HEK293T (cell line): ENCODE data around the gene TCIRG1.

Source experiments
- CTCF ChIA-PET: fragments of 350-600 bp; formaldehyde crosslinking; extraction: SDS; loops from one replicate; lab custom pipeline; 2021; ENCODE audit warnings: antibody characterized with exemption, inconsistent platforms; lab: Yijun Ruan, JAX
- POLR2A ChIA-PET: fragments of 350-600 bp; formaldehyde crosslinking; extraction: SDS; loops from one replicate; lab custom pipeline; 2020; ENCODE audit warnings: antibody characterized with exemption, inconsistent platforms; lab: Yijun Ruan, JAX
- DNase-seq: peaks from one replicate; pipeline ENCODE4 v3.0.0; 2012; ENCODE audit warnings: mixed read lengths; ENCODE audit errors: extremely low spot score
- ARNT ChIP-seq: fragments of 450-650 bp; IDR thresholded peaks from 2 replicates; pipeline ENCODE4 v1.6.1; 2017; ENCODE audit warnings: mild to moderate bottlenecking
- BHLHE40 ChIP-seq: fragments of 450-650 bp; IDR thresholded peaks from 2 replicates; pipeline ENCODE4 v1.6.1; 2016; ENCODE audit warnings: mild to moderate bottlenecking, moderate library complexity, borderline replicate concordance
- CTBP1 ChIP-seq: fragments of 450-650 bp; IDR thresholded peaks from 2 replicates; pipeline ENCODE4 v1.6.1; 2016; ENCODE audit warnings: borderline replicate concordance
- ELF4 ChIP-seq: fragments of 450-650 bp; IDR thresholded peaks from 2 replicates; pipeline ENCODE4 v1.6.1; 2017; ENCODE audit warnings: antibody characterized with exemption
- FOXA1 ChIP-seq: fragments of 450-650 bp; IDR thresholded peaks from 2 replicates; pipeline ENCODE4 v1.6.1; 2016; ENCODE audit warnings: mild to moderate bottlenecking
- FOXK2 ChIP-seq: fragments of 450-650 bp; IDR thresholded peaks from 2 replicates; pipeline ENCODE4 v1.6.1; 2016; ENCODE audit warnings: mild to moderate bottlenecking
- FOXM1 ChIP-seq: fragments of 450-650 bp; IDR thresholded peaks from 2 replicates; pipeline ENCODE4 v1.6.1; 2017; ENCODE audit warnings: mild to moderate bottlenecking, borderline replicate concordance
- HDGF ChIP-seq: fragments of 450-650 bp; IDR thresholded peaks from 2 replicates; pipeline ENCODE4 v1.6.1; 2017; ENCODE audit warnings: antibody characterized with exemption, borderline replicate concordance
- L3MBTL2 ChIP-seq: fragments of 450-650 bp; conservative IDR thresholded peaks from 2 replicates; pipeline ENCODE4 v1.6.1; 2016; ENCODE audit warnings: mild to moderate bottlenecking
- LEF1 ChIP-seq: fragments of 450-650 bp; IDR thresholded peaks from 2 replicates; pipeline ENCODE4 v1.6.1; 2017; ENCODE audit warnings: mild to moderate bottlenecking, borderline replicate concordance
- NFRKB ChIP-seq: fragments of 450-650 bp; IDR thresholded peaks from 2 replicates; pipeline ENCODE4 v1.6.1; 2016; ENCODE audit warnings: mild to moderate bottlenecking, moderate library complexity
- PKNOX1 ChIP-seq: fragments of 450-650 bp; IDR thresholded peaks from 2 replicates; pipeline ENCODE4 v1.6.1; 2016
- SP1 ChIP-seq: fragments of 450-650 bp; IDR thresholded peaks from 2 replicates; pipeline ENCODE4 v1.6.1; 2017
- SUZ12 ChIP-seq: fragments of 450-650 bp; IDR thresholded peaks from 2 replicates; pipeline ENCODE4 v1.6.1; 2016; ENCODE audit warnings: mild to moderate bottlenecking
- TARDBP ChIP-seq: fragments of 450-650 bp; IDR thresholded peaks from 2 replicates; pipeline ENCODE4 v1.6.1; 2016
- ZNF384 ChIP-seq: fragments of 450-650 bp; IDR thresholded peaks from 2 replicates; pipeline ENCODE4 v1.6.1; 2016

TCIRG1 gene

GRCh38 chr11:68020575-68020974, 18.2 kb upstream of the TCIRG1 start:
- CTCF ChIA-PET: interaction anchor here (0.6 kb wide), 1 partner anchor 19 kb away, joined by 3 read pairs; no protein-coding TSS in a partner anchor
- POLR2A ChIA-PET: no interaction called here
- no peak for TF ChIP-seq ARNT
- TF ChIP-seq FOXA1: no peak
- no peak for TF ChIP-seq ELF4
- no peak for TF ChIP-seq ZNF384
- TF ChIP-seq SUZ12: no peak
- TF ChIP-seq CTBP1: no peak
- TF ChIP-seq FOXM1: no peak
- TF ChIP-seq FOXK2: no peak
- TF ChIP-seq BHLHE40: no peak
- TF ChIP-seq LEF1: no peak
- no peak for TF ChIP-seq TARDBP
- TF ChIP-seq SP1: no peak
- no peak for TF ChIP-seq PKNOX1
- TF ChIP-seq NFRKB: no peak
- TF ChIP-seq HDGF: no peak
- no peak for TF ChIP-seq L3MBTL2
- no peak for DNase-seq

GRCh38 chr11:68021167-68021787, 17.5 kb upstream of the TCIRG1 start:
- DNase-seq: no peak
- POLR2A ChIA-PET: no interaction called here
- TF ChIP-seq SP1 (no peak), BHLHE40 (no peak), ZNF384 (no peak), LEF1 (no peak), TARDBP (no peak), NFRKB (no peak), FOXM1 (no peak), PKNOX1 (no peak), FOXK2 (no peak)
- CTCF ChIA-PET: no interaction called here

GRCh38 chr11:68022531-68022930, 16.3 kb upstream of the TCIRG1 start:
- DNase-seq: no peak
- ChIA-PET POLR2A (no interaction called here), CTCF (no interaction called here)
- TF ChIP-seq PKNOX1 (no peak), ZNF384 (no peak), FOXA1 (no peak), SUZ12 (no peak)

- ChIA-PET POLR2A (no interaction called here), CTCF (no interaction called here)
- no peak for TF ChIP-seq ELF4
- no peak for TF ChIP-seq TARDBP
- no peak for DNase-seq
Observed at GRCh38 chr11:68024508-68024907, 14.3 kb upstream of the TCIRG1 start.

GRCh38 chr11:68025047-68025446, 13.8 kb upstream of the TCIRG1 start:
- no peak for TF ChIP-seq CTBP1
- TF ChIP-seq PKNOX1: no peak
- TF ChIP-seq HDGF: no peak
- no peak for TF ChIP-seq FOXK2
- no peak for TF ChIP-seq TARDBP
- TF ChIP-seq FOXA1: no peak
- TF ChIP-seq ELF4: no peak
- no peak for TF ChIP-seq LEF1
- TF ChIP-seq L3MBTL2: no peak
- no peak for TF ChIP-seq NFRKB
- no peak for TF ChIP-seq SUZ12
- TF ChIP-seq FOXM1: no peak
- TF ChIP-seq ZNF384: no peak
- no peak for TF ChIP-seq ARNT
- TF ChIP-seq SP1: no peak
- TF ChIP-seq BHLHE40: no peak
- DNase-seq: no peak
- POLR2A ChIA-PET: no interaction called here
- CTCF ChIA-PET: interaction anchor here (0.6 kb wide), 1 partner anchor 931 kb away, joined by 3 read pairs; no protein-coding TSS in a partner anchor

- ChIA-PET POLR2A (interaction anchor here (1.0 kb wide), 1 partner anchor 9 kb away, joined by 3 read pairs; no protein-coding TSS in a partner anchor), CTCF (no interaction called here)
- TF ChIP-seq ELF4: no peak
- DNase-seq: no peak
Observed at GRCh38 chr11:68026391-68027105, 12.3 kb upstream of the TCIRG1 start.
